ENCODE data around the gene MACROD1.

DNA sequence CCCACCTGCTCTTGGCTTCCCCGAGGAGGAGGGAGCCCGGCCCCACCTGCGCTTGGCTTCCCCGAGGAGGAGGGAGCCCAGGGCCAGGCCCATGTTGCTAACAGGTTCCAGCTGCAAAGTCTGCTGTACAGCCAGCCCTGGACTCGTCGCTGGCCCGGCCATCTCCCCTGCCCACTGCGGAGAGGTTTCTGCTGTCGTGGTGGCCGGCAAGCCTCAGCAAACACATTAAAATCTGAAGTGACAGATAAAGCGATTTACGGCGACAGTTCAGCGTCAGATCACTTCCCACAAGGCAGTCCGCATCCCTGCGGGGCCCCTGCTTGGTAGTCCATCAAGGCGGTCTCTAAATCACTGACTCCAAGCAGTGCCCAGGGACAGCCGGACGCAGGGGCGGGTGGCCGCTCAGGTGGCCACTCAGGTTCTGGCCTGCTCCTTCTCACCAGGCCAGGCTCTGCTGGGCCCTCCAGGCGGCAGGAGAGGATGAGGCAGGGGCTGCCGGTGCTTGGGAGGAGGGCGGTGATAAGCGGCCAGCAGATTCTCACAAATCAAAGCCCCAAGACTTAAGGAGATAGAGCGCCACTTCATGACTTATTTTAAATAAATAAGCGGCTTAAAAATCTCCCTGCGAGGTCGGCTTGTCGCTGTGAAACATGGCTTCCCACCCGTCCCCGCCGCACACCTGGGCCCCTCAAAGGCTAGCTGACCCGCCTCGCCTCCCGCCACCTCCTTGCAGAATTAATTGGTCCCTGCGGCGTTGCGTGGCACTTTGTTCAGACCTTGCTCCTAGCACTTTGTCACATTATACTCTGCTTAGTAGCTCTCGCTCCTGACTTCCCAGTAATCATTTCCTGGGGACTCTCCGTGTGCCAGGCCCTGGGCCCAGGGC, 21.1 kb downstream of the MACROD1 start:
- no peak for TF ChIP-seq POLR2A (IDR thresholded peaks at IDR 0.05)
- TF ChIP-seq, protein P1, sequence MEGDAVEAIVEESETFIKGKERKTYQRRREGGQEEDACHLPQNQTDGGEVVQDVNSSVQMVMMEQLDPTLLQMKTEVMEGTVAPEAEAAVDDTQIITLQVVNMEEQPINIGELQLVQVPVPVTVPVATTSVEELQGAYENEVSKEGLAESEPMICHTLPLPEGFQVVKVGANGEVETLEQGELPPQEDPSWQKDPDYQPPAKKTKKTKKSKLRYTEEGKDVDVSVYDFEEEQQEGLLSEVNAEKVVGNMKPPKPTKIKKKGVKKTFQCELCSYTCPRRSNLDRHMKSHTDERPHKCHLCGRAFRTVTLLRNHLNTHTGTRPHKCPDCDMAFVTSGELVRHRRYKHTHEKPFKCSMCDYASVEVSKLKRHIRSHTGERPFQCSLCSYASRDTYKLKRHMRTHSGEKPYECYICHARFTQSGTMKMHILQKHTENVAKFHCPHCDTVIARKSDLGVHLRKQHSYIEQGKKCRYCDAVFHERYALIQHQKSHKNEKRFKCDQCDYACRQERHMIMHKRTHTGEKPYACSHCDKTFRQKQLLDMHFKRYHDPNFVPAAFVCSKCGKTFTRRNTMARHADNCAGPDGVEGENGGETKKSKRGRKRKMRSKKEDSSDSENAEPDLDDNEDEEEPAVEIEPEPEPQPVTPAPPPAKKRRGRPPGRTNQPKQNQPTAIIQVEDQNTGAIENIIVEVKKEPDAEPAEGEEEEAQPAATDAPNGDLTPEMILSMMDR (IDR thresholded peaks at IDR 0.05): no peak
- no peak for TF ChIP-seq EP300 (IDR thresholded peaks at IDR 0.05)
